Thymus (tissue), 2 donors: Measurements from ENCODE around the gene KATNB1. TPM values are rescaled to one million over a fixed set of nuclear protein-coding genes. Genes with fewer than 3 reads are reported as not detected.

Source experiments
- polyA plus RNA-seq: library from polyadenylated mRNA; stranded (reverse); fragments of 200-250 nt; gene quantifications from one replicate; pipeline ENCODE4 v1.2.3, GENCODE V29; 2013
- total RNA-seq: library from RNA; stranded (reverse); fragments of 120-200 nt; gene quantifications from one replicate; pipeline ENCODE4 v1.2.4, GENCODE V29; 2013
- donor health status: healthy.

The KATNB1 gene
- total and polyA plus RNA-seq, 2 donors: 13.3 to 15.1 TPM

Other genes starting within 250 kb of the KATNB1 start
- gene DOK4, start 249.3 kb upstream of the KATNB1 start, total RNA-seq: 4.1 TPM
- gene DOK4, start 249.3 kb upstream of the KATNB1 start, polyA plus RNA-seq: 11.8 TPM
- 8.7 TPM for gene CCDC102A, start 199.2 kb upstream of the KATNB1 start, total RNA-seq
- 6.8 TPM for gene CCDC102A, start 199.2 kb upstream of the KATNB1 start, polyA plus RNA-seq
- 1.9 TPM for gene ADGRG5, start 193.1 kb upstream of the KATNB1 start, total RNA-seq
- gene ADGRG5, start 193.1 kb upstream of the KATNB1 start, polyA plus RNA-seq: 3.5 TPM
- 5.1 TPM for gene ADGRG1, start 107.1 kb upstream of the KATNB1 start, total RNA-seq
- 15.7 TPM for gene ADGRG1, start 107.1 kb upstream of the KATNB1 start, polyA plus RNA-seq
- gene ADGRG3, start 67.5 kb upstream of the KATNB1 start, total RNA-seq: 0.33 TPM
- 0.94 TPM for gene ADGRG3, start 67.5 kb upstream of the KATNB1 start, polyA plus RNA-seq
- 0.33 TPM for gene DRC7, start 41.0 kb upstream of the KATNB1 start, total RNA-seq
- gene DRC7, start 41.0 kb upstream of the KATNB1 start, polyA plus RNA-seq: 0.32 TPM
- gene KIFC3, start 66.7 kb downstream of the KATNB1 start, total RNA-seq: 3.8 TPM
- 9.2 TPM for gene KIFC3, start 66.7 kb downstream of the KATNB1 start, polyA plus RNA-seq
- gene CNGB1, start 235.4 kb downstream of the KATNB1 start, total RNA-seq: 0.19 TPM
- 0.43 TPM for gene CNGB1, start 235.4 kb downstream of the KATNB1 start, polyA plus RNA-seq